NCI-H526 (cell line): ENCODE results near the gene NIT1.

Experiments used
- DNase-seq, 2 experiments: peaks; one replicate each; lab custom pipeline; 2025; lab: John Stamatoyannopoulos, UW

NIT1 gene

DNA sequence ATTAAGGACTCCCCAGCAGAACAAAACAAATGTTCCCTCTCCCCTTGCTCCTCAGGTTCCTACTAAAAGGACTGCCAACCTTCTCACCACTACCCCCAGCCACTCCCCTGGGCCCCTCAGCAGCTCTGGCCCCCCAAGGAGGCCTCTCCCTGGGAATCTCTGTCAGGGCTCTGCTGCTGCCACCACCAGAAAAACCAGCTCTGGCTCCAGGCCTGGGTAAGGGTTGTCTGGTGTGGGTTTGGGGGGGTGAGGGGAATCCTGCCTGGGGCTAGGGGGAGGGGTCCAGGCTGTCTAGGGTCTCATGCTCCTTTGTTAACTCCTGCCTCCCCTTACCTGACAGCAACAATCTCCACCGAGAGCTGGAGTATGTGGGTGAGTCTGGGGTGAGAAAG, 33.3 kb upstream of the NIT1 start:
- no peak for DNase-seq

GRCh38 chr1:161085165-161085564, 32.7 kb upstream of the NIT1 start:
- DNase-seq: no peak

GRCh38 chr1:161086457-161086856, 31.4 kb upstream of the NIT1 start:
- no peak for DNase-seq

DNA sequence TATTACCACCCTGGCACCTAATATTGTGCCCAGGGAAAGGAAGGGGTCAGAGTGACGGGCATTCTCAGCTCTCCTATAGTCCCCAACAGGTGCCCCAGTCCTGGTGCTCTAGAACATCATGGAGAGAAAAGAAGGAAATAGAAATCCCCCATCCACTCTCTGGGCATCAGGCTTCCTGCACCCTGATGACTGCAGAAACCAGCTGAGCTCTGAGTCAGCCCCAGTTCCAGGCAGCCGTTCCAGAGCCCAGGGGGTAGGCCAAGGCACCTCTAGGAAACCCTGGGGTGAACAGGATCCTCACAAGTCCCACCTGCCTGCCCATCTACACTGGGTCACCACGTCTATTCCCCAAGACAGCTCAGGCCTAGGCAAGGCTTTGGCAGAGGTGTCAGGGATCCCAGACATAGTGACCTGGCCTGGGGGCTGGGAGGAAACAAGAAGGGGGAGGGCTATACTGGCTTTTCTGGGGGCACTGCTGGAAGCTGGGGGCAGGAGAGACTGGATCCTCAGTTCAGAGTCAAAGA, 29.3 kb upstream of the NIT1 start:
- DNase-seq: no peak

DNA sequence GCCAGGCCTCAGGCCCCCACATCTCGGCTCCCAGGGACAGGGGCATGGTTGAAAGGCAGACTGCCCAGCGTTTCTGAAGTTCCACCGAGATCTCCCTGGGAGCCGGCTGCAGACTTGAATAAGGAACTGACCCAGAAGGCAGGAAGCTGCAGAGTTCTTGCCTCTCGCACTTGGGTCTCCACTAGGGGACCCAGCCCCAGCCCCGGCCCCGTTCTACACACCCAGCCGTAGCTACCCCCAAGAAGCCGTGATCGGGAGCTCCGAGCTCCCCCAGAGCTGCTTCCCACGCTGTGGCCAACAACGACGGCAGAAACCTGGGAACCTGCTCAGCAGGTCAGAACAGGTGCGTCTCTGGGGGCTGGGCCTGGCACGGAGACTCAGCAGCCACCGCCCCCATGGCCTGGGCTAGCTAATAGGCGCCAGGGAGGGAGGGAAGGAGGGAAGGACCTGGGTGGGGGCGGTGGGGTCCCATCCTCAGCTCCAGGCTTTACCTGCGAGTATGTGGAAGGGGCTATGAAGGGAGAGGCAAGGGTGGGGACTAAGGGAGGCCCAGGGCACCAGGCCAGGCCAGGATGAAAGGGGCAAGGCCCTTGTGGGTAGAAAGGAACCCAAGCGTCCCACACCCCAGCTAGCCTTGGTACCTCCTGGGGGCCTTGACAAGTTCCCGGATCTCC, 28.5 kb upstream of the NIT1 start, which contains the start of gene NECTIN4:
TSS of gene NECTIN4 (minus strand) at position 308 of the 674 bp plus-strand sequence. CDS start at position 46, 262 bp downstream.
- peak; percentile 30 to 78 for DNase-seq

GRCh38 chr1:161089938-161090337, 28.0 kb upstream of the NIT1 start:
- no peak for DNase-seq

- DNase-seq: no peak
Observed at GRCh38 chr1:161090617-161091016, 27.3 kb upstream of the NIT1 start.

DNA sequence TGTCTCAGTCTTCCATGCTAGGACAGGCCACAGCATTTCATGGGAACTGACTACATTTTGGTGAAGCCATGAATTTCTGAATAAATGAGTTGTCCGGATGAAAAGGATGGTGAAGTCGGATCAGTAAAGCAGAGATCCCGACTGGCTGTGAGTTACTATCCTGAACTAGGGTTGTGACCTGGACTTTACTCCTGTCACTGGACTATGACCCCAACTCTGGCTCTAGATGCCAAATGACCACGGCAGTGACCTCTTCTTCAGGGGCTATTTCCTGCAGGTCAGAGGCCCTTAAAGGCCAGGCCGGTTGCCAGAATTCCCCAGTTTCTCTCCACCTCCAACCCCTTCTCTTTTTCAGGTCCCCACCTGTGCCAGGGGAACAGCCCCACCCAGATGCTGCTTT, 26.8 kb upstream of the NIT1 start:
- no peak for DNase-seq

- no peak for DNase-seq
Observed at GRCh38 chr1:161091796-161092507, 26.0 kb upstream of the NIT1 start.

GRCh38 chr1:161092621-161093028, 25.3 kb upstream of the NIT1 start:
- DNase-seq: no peak

GRCh38 chr1:161094481-161094880, 23.4 kb upstream of the NIT1 start:
- no peak for DNase-seq

GRCh38 chr1:161095230-161095629, 22.7 kb upstream of the NIT1 start:
- DNase-seq: no peak

DNA sequence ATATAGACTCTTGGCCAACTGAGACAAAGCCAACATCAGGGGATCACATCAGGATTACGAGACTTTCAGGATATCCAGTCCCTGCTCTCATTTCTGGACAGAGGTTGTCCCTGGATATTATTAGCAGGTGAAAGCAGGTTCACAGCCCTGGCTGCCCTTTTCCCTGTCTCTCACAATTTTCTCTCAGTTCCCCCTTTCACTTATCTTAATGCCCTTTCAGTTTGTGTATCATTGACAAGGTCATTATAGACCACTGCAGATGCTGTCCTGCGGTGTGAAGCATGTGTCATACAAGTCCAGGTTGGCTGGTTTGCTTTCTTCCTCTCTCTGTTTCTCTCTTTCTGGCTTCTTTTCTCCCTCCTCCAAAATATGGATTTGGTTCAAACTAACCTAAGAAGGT, 21.9 kb upstream of the NIT1 start:
- no peak for DNase-seq

- no peak for DNase-seq
Observed at GRCh38 chr1:161096530-161096929, 21.4 kb upstream of the NIT1 start.

GRCh38 chr1:161098210-161099068, 19.5 kb upstream of the NIT1 start, which contains the start of gene KLHDC9:
Gene KLHDC9 (plus strand): TSS chr1:161098361. CDS start chr1:161098536, 175 bp downstream.
- peak; percentile 96 to 99 for DNase-seq

GRCh38 chr1:161099090-161099802, 18.7 kb upstream of the NIT1 start:
- DNase-seq: no peak

GRCh38 chr1:161100556-161100955, 17.3 kb upstream of the NIT1 start:
- no peak for DNase-seq

DNA sequence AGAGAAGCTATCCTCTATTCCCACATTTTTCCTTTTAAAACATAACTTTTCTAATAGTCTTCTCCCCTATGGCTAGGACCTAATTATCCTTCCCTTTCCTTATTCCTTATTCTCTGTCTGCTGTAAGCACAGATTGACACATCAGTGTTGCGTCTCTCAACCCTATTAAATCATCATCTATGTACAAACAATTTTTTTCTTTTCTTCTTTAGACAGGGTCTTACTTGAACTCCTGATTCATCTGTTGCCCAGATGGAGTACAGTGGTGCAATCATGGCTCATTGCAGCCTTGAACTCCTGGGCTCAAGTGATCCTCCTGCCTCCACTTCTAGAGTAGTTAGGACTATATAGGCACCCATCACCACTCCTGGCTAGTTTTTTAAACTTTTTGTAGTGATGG, 11.5 kb upstream of the NIT1 start:
- no peak for DNase-seq

- no peak for DNase-seq
Observed at GRCh38 chr1:161111117-161111516, 6.8 kb upstream of the NIT1 start.

GRCh38 chr1:161111527-161111926, 6.4 kb upstream of the NIT1 start:
- DNase-seq: no peak

DNA sequence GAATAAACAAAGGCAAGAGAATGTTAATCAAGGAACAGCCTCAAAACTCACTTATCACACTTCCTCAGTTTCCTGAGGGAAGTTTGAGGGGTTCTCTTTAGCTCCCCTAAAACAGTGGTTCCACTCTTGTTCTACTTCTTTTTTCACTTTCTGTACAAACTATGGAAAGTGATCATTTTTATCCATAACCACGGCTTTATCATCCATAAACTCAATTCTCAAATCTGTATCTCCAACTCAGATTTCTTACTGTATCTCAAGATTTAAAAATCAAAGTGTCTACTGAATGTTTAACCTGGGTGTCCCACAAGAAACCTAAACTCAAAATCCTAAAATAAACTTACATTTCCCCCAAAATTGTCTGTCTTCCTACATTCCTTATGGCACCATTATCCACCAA, 4.0 kb upstream of the NIT1 start:
- DNase-seq: no peak

GRCh38 chr1:161114556-161114955, 3.3 kb upstream of the NIT1 start:
- DNase-seq: no peak
